HG03520 (cell line): Measurements from ENCODE around the gene DCTN1.

Experiments used
- ATAC-seq: cut with Tn5 transposase; IDR thresholded peaks from one replicate; pipeline ENCODE4 v1.9.1; 2021; ENCODE audit warnings: mild to moderate bottlenecking, moderate library complexity; ENCODE audit not compliant: unreplicated experiment

Gene DCTN1

GRCh38 chr2:74327627-74328026 is 52.5 kb downstream of the DCTN1 start:
- no peak for ATAC-seq

- no peak for ATAC-seq
These were observed 52.9 kb downstream of the DCTN1 start for GRCh38 chr2:74327199-74327598.

GRCh38 chr2:74325815-74326214 is 54.3 kb downstream of the DCTN1 start:
- ATAC-seq: no peak

GRCh38 chr2:74321737-74322136 is 58.4 kb downstream of the DCTN1 start:
- no peak for ATAC-seq

- ATAC-seq: no peak
These were observed 62.4 kb downstream of the DCTN1 start for GRCh38 chr2:74317701-74318100.

- no peak for ATAC-seq
These were observed 63.4 kb downstream of the DCTN1 start for GRCh38 chr2:74316627-74317295.

GRCh38 chr2:74314107-74314506 is 66.0 kb downstream of the DCTN1 start:
- ATAC-seq: no peak

- ATAC-seq: no peak
These were observed 66.6 kb downstream of the DCTN1 start for GRCh38 chr2:74313497-74313896.

GRCh38 chr2:74312913-74313312 is 67.2 kb downstream of the DCTN1 start:
- no peak for ATAC-seq
